Transverse colon (tissue), 4 donors: ENCODE measurements around the gene TRAPPC2. TPM values are rescaled to one million over a fixed set of nuclear protein-coding genes. Genes with fewer than 3 reads are reported as not detected.

Experiments used
- DNase-seq: peaks from one replicate; pipeline ENCODE4 v3.0.0-alpha.2; 2019
- H3K27ac ChIP-seq, 4 donors: fragments of 200-600 bp; sonication (generic); 2 replicates each; pipeline ENCODE4 v1.5.1; 2016 to 2018; ENCODE audit warnings: inconsistent platforms in 4 of 4
- H3K27me3 ChIP-seq: fragments of 200-600 bp; sonication (generic); 2 replicates; pipeline ENCODE4 v1.5.1; 2017; ENCODE audit warnings: inconsistent platforms
- H3K36me3 ChIP-seq, 4 donors: fragments of 200-600 bp; sonication (generic); 2 replicates each; pipeline ENCODE4 v1.5.1; 2017 to 2019; ENCODE audit warnings: inconsistent platforms in 4 of 4
- H3K4me1 ChIP-seq, 4 donors: fragments of 200-600 bp; sonication (generic); 2 replicates each; pipeline ENCODE4 v1.5.1; 2017 to 2020; ENCODE audit warnings: inconsistent platforms in 4 of 4
- H3K4me3 ChIP-seq, 4 donors: fragments of 200-600 bp; sonication (generic); 1 replicate in 1 of 4; 2 replicates in 3 of 4; pipeline versions ENCODE4 v1.5.1 to v1.6.1; 2017 to 2019; ENCODE audit warnings: inconsistent platforms in 4 of 4
- H3K9me3 ChIP-seq, 2 donors: fragments of 200-600 bp; sonication (generic); 2 replicates each; pipeline ENCODE4 v1.5.1; 2017 to 2019; ENCODE audit warnings: inconsistent platforms in 2 of 2
- EP300 ChIP-seq: sonication (generic); formaldehyde crosslinking; IDR thresholded peaks from one replicate; pipeline ENCODE4 v1.6.1; 2017; ENCODE audit warnings: antibody characterized with exemption, low read depth
- POLR2A ChIP-seq: fragments of 450-650 bp; IDR thresholded peaks from one replicate; pipeline ENCODE4 v1.6.1; 2016; ENCODE audit warnings: antibody characterized with exemption, mild to moderate bottlenecking, moderate library complexity
- POLR2AphosphoS5 ChIP-seq, 3 donors: sonication (generic); formaldehyde crosslinking; IDR thresholded peaks; one replicate each; pipeline ENCODE4 v1.6.1; 2016; ENCODE audit warnings: antibody characterized with exemption in 3 of 3
- WGBS, 2 donors: methylation state at CpG; one replicate each; pipeline ENCODE4 v1.1.5; 2018; ENCODE audit warnings: low coverage in 1 of 2; 5-methylcytosine and 5-hydroxymethylcytosine counted together
- in situ Hi-C, 4 donors: fragments of 200-750 bp; cut with MboI; loops; one replicate each; pipeline versions ENCODE4 v1.15.0 to v1.15.1; 2017; ENCODE audit warnings: low sequenced_read_pairs in 3 of 4, low pct_ligation_motif_present in 1 of 4, low pct_unique_long_range_greater_than_20kb in 1 of 4
- intact Hi-C: fragments of 100-400 bp; cut with DNase I; formaldehyde crosslinking; loops from one replicate; pipeline ENCODE4 v1.15.1; 2023; ENCODE audit warnings: low total_unique reads
- total RNA-seq, 4 donors: library from RNA; depleted of rRNA; stranded (reverse); fragments of >200 nt; gene quantifications; one replicate each; pipeline ENCODE4 v1.1.0, GENCODE V29; 2016
- TF ChIP-seq, protein P1 (sequence below), 5 experiments: fragments of 200-600 bp in 3 of 5; fragments of 450-650 bp in 2 of 5; sonication (generic) in 3 of 5; IDR thresholded peaks; 1 replicate in 2 of 5; 2 replicates in 3 of 5; pipeline ENCODE4 v1.5.1; 2016 to 2017; ENCODE audit warnings: antibody characterized with exemption in 5 of 5, inconsistent platforms in 3 of 5, mild to moderate bottlenecking in 2 of 5, moderate library complexity in 1 of 5

TRAPPC2 gene
- total RNA-seq, 4 donors from 2014 or later: 14.2 to 25.9 (median 15.1) TPM

DNA sequence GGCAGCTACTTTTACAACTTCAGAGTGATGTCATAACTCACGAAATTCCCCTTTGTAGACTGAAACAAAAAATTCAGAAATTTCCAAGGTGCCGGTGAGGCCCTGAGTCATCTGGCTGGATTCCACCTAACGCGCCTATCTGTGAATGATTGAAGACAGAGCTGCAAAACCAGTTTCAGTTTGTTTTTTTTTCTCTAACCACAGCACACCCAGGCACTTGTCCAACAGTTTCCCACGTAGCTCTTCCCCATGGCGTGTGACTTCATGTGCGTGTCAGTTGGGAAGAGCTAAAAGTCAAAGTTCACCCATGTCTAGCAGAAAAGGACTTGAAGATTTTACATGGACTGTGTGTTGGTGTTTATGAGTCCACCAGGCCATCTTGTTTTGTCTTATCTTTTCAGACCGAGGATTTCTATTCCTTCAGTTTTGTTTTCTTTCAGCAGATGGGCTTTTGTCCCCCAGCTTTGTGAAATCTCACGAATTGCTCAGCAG lies 65.1 kb downstream of the TRAPPC2 start:
- peak overlapping the region; percentile 62 to 81 (median 72) for H3K27ac ChIP-seq
- no peaks in the 10 kb centered on the region for H3K9me3 ChIP-seq
- peak overlapping the region in 1 of 4 donors; percentile 1 for H3K4me3 ChIP-seq
- no peaks in the 10 kb centered on the region for H3K36me3 ChIP-seq
- peak; percentile 12 for TF ChIP-seq EP300
- peak; percentile 29 to 68 (median 65) for TF ChIP-seq POLR2AphosphoS5 (IDR thresholded peaks at IDR 0.05)
- no peak for TF ChIP-seq POLR2A
- peak; percentile 82 for DNase-seq
- intact Hi-C loops (loop anchor here (10.0 kb wide), 1 partner anchor 66 kb away; the partner anchor contains the start of genes OFD1 and TRAPPC2), in situ Hi-C loops (loop anchor here in 3 of 4 donors (10.0 to 25.0 kb wide), 3 partner anchors 366 to 707 kb away; partner anchors contain the start of gene GEMIN8 (in 1 of the 3))
- no peaks in the 10 kb centered on the region for H3K27me3 ChIP-seq
- peaks cover 4 to 15% (median 7%) of the 10 kb centered on the region in 4 donors for H3K4me1 ChIP-seq
- 0 to 20% methylated on average over 1 to 9 of the region's 9 CpGs for WGBS, 2 donors

DNA sequence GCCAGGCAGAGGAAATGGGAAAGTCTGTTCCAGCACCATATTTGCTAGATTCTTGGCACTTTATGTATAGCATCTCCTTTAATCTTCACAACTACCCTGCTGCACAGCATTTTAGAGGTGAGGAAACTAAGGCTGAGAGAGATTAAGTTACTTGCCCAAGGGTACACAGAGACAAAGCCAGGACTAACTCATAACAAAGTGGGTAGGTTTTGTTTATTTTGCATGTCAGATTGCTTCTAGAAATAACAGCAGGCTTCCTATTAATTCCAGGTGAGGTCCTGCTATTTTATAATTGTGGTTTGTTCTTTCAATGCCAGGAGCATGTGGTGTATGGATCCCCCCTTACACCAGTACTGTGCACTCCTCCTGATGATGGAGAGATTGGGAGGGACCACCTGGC lies 66.5 kb downstream of the TRAPPC2 start:
- intact Hi-C loops (loop anchor here (10.0 kb wide), 1 partner anchor 67 kb away; the partner anchor contains the start of genes OFD1 and TRAPPC2), in situ Hi-C loops (loop anchor here in 3 of 4 donors (10.0 to 25.0 kb wide), 3 partner anchors 367 to 706 kb away; partner anchors contain the start of gene GEMIN8 (in 1 of the 3))
- no peaks in the 10 kb centered on the region for H3K9me3 ChIP-seq
- no peak overlapping the region for H3K27ac ChIP-seq
- H3K4me1 ChIP-seq: peaks cover 4 to 15% (median 7%) of the 10 kb centered on the region in 4 donors
- no peak for DNase-seq
- no peak overlapping the region for H3K4me3 ChIP-seq
- TF ChIP-seq POLR2A (no peak), EP300 (no peak), POLR2AphosphoS5 (IDR thresholded peaks at IDR 0.05) (no peak)
- TF ChIP-seq, protein P1, sequence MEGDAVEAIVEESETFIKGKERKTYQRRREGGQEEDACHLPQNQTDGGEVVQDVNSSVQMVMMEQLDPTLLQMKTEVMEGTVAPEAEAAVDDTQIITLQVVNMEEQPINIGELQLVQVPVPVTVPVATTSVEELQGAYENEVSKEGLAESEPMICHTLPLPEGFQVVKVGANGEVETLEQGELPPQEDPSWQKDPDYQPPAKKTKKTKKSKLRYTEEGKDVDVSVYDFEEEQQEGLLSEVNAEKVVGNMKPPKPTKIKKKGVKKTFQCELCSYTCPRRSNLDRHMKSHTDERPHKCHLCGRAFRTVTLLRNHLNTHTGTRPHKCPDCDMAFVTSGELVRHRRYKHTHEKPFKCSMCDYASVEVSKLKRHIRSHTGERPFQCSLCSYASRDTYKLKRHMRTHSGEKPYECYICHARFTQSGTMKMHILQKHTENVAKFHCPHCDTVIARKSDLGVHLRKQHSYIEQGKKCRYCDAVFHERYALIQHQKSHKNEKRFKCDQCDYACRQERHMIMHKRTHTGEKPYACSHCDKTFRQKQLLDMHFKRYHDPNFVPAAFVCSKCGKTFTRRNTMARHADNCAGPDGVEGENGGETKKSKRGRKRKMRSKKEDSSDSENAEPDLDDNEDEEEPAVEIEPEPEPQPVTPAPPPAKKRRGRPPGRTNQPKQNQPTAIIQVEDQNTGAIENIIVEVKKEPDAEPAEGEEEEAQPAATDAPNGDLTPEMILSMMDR (IDR thresholded peaks at IDR 0.05): no peak
- no peaks in the 10 kb centered on the region for H3K36me3 ChIP-seq
- H3K27me3 ChIP-seq: no peaks in the 10 kb centered on the region

DNA sequence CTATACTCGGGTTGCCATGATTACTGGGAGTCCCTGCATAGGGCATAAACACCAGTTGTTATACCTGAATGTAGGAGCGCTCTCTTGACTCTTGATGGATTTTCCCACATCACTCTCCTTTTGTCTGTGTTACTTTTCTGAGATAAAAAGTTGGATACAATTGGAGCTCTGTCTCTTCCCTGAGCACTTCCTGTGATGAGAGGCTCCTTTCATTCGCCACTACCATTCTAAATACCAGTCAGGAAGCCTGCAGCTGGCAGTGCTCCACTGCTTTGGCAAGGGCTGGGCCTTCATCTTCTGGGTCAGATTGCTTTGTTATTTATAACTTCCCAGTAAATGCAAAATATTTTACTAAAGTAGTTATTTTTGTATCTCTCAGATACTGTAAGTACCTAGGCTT lies 67.6 kb downstream of the TRAPPC2 start:
- in situ Hi-C loops (loop anchor here in 3 of 4 donors (10.0 to 25.0 kb wide), 3 partner anchors 368 to 705 kb away; partner anchors contain the start of gene GEMIN8 (in 1 of the 3)), intact Hi-C loops (loop anchor here (10.0 kb wide), 1 partner anchor 68 kb away; the partner anchor contains the start of genes OFD1 and TRAPPC2)
- no peak overlapping the region for H3K27ac ChIP-seq
- no peak for TF ChIP-seq POLR2AphosphoS5 (IDR thresholded peaks at IDR 0.05)
- TF ChIP-seq, protein P1 (IDR thresholded peaks at IDR 0.05): no peak
- H3K9me3 ChIP-seq: no peaks in the 10 kb centered on the region
- peaks cover 4 to 16% (median 7%) of the 10 kb centered on the region in 4 donors for H3K4me1 ChIP-seq
- H3K4me3 ChIP-seq: no peak overlapping the region
- WGBS, 2 donors: 80% methylated on average over 3 of the region's 3 CpGs; no CpG with 5 or more reads in 1 of the 2 donors
- DNase-seq: no peak
- no peaks in the 10 kb centered on the region for H3K27me3 ChIP-seq
- no peaks in the 10 kb centered on the region for H3K36me3 ChIP-seq

DNA sequence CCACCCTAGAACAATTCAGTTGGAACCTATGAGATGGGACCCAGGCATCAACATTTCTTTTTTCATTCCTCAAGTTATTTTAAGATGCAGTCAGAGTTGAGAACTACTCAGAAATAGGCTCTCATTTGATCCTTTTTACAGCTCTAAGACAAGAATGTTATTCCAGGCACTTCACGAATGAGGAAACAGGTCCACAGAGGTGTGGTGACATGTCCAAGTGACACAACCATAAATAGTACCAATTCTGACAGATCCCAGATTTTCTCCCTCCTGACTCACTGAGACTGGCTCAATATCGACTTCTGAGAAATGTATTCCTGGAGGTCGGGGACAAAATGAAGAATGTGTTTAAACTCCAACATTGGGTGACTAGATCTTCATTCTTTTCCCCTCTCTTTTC lies 70.4 kb downstream of the TRAPPC2 start:
- H3K27ac ChIP-seq: peak overlapping the region in 3 of 4 donors; percentile 45 to 81 (median 74)
- H3K27me3 ChIP-seq: no peaks in the 10 kb centered on the region
- DNase-seq: no peak
- no peaks in the 10 kb centered on the region for H3K9me3 ChIP-seq
- peaks cover 0 to 17% (median 4%) of the 10 kb centered on the region in 4 donors for H3K4me1 ChIP-seq
- intact Hi-C loops (loop anchor here (10.0 kb wide), 1 partner anchor 71 kb away; the partner anchor contains the start of genes OFD1 and TRAPPC2), in situ Hi-C loops (loop anchor here in 3 of 4 donors (5.0 to 25.0 kb wide), 5 partner anchors 78 to 702 kb away; partner anchors contain the start of gene GEMIN8 (in 1 of the 3))
- 68 to 90% methylated on average over 2 to 3 of the region's 3 CpGs for WGBS, 2 donors
- TF ChIP-seq POLR2AphosphoS5 (IDR thresholded peaks at IDR 0.05): no peak
- H3K36me3 ChIP-seq: no peaks in the 10 kb centered on the region
- no peak overlapping the region for H3K4me3 ChIP-seq

DNA sequence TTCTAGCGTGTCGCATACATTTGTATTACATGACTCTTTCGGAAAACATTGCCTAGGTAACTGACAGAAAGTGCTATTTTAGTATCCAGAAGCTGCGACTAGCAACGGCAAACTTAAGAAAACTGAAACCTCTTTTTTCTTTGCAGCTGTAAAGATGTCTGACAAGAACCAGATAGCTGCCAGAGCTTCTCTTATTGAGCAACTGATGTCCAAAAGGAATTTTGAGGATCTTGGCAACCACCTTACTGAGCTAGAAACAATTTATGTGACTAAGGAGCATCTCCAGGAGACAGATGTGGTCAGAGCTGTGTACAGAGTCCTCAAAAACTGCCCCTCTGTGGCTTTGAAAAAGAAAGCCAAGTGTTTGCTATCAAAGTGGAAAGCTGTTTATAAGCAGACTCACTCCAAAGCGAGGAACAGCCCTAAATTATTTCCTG lies 72.0 kb downstream of the TRAPPC2 start:
- in situ Hi-C loops: loop anchor here in 3 of 4 donors (5.0 to 25.0 kb wide), 5 partner anchors 80 to 700 kb away; partner anchors contain the start of gene GEMIN8 (in 1 of the 3)
- DNase-seq: no peak
- Histone ChIP-seq H3K9me3 (no peaks in the 10 kb centered on the region), H3K4me1 (peaks cover 0 to 10% (median 0%) of the 10 kb centered on the region in 4 donors), H3K36me3 (no peaks in the 10 kb centered on the region), H3K27me3 (no peaks in the 10 kb centered on the region), H3K4me3 (peak overlapping the region in 2 of 4 donors; percentile 6 to 20), H3K27ac (peak overlapping the region; percentile 61 to 81 (median 72))
- intact Hi-C loops: loop anchor here (10.0 kb wide), 1 partner anchor 72 kb away; the partner anchor contains the start of genes OFD1 and TRAPPC2
- WGBS, 2 donors: 65% methylated on average over 6 of the region's 6 CpGs; no CpG with 5 or more reads in 1 of the 2 donors
- TF ChIP-seq, protein P1 (IDR thresholded peaks at IDR 0.05): no peak
- no peak for TF ChIP-seq POLR2A
- no peak for TF ChIP-seq EP300
- TF ChIP-seq POLR2AphosphoS5 (IDR thresholded peaks at IDR 0.05): peak in 2 of 3 donors; percentile 73 to 76
